GM19240 (cell line): ENCODE results near the gene FKBP9.
"Not testable (repeated sequence)": the region's sequence is repeated elsewhere in the genome, so short reads cannot be mapped to it uniquely, and the experiment has no call there.

ENCODE experiments used
- DNase-seq: peaks from one replicate; pipeline ENCODE4 v3.0.0; 2011; ENCODE audit warnings: low spot score; ENCODE audit not compliant: insufficient read length

Gene FKBP9

GRCh38 chr7:32957326-32958045 is at the start of gene FKBP9:
FKBP9 (plus strand) TSS chr7:32957440; CDS start chr7:32957574, 134 bp downstream.
- peak; percentile 57 for DNase-seq

GRCh38 chr7:32910195-32910594 is 47.0 kb upstream of the FKBP9 start:
- DNase-seq, result no peak

- no peak for DNase-seq
Observed at GRCh38 chr7:32914184-32914583, 43.1 kb upstream of the FKBP9 start.

GRCh38 chr7:32915041-32915536 is 42.2 kb upstream of the FKBP9 start:
- DNase-seq, result no peak

- no peak for DNase-seq
Observed at GRCh38 chr7:32916006-32916405, 41.2 kb upstream of the FKBP9 start.

GRCh38 chr7:32916994-32917393 is 40.2 kb upstream of the FKBP9 start:
- DNase-seq, result not testable (repeated sequence)

GRCh38 chr7:32921896-32922295 is 35.3 kb upstream of the FKBP9 start:
- no peak for DNase-seq

- no peak for DNase-seq
Observed at GRCh38 chr7:32928785-32929298, 28.4 kb upstream of the FKBP9 start.

GRCh38 chr7:32929430-32930143 is 27.7 kb upstream of the FKBP9 start:
- no peak for DNase-seq

- DNase-seq, result no peak
Observed at GRCh38 chr7:32930378-32930777, 26.9 kb upstream of the FKBP9 start.

GRCh38 chr7:32935558-32935957 is 21.7 kb upstream of the FKBP9 start:
- DNase-seq, result no peak

GRCh38 chr7:32936689-32937088 is 20.6 kb upstream of the FKBP9 start:
- DNase-seq, result no peak

GRCh38 chr7:32937344-32938174 is 19.7 kb upstream of the FKBP9 start:
- no peak for DNase-seq

- DNase-seq, result no peak
Observed at GRCh38 chr7:32941181-32941580, 16.1 kb upstream of the FKBP9 start.

GRCh38 chr7:32941681-32942414 is 15.4 kb upstream of the FKBP9 start:
- DNase-seq, result no peak

GRCh38 chr7:32942415-32943251 is 14.6 kb upstream of the FKBP9 start:
- peak; percentile 56 for DNase-seq

- DNase-seq, result no peak
Observed at GRCh38 chr7:32943252-32944030, 13.8 kb upstream of the FKBP9 start.

- no peak for DNase-seq
Observed at GRCh38 chr7:32947420-32947983, 9.7 kb upstream of the FKBP9 start.

GRCh38 chr7:32948202-32948601 is 9.0 kb upstream of the FKBP9 start:
- no peak for DNase-seq
